HG02623 (cell line): ENCODE measurements around the gene USP37.

Experiments
- ATAC-seq: cut with Tn5 transposase; IDR thresholded peaks from one replicate; pipeline ENCODE4 v1.9.1; 2021; ENCODE audit warnings: moderate library complexity; ENCODE audit not compliant: unreplicated experiment

The USP37 gene

DNA sequence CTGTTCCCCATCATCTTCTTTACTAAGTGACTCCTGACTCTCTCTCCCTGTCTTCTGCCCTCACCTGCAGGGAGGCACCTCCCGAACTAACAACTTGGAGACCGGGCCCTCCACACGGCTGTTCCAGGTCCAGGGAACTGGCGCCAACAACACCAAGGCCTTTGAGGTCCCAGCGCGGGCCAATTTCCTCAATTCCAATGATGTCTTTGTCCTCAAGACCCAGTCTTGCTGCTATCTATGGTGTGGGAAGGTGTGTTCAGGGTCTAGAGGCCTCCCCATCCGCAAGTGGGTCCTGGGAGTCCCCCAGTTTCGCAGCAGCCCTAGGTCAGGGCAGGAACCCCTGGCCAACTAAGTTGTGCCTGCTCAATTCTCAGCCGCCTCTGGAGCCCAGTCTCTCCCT, 133.7 kb downstream of the USP37 start:
- ATAC-seq, result no peak

DNA sequence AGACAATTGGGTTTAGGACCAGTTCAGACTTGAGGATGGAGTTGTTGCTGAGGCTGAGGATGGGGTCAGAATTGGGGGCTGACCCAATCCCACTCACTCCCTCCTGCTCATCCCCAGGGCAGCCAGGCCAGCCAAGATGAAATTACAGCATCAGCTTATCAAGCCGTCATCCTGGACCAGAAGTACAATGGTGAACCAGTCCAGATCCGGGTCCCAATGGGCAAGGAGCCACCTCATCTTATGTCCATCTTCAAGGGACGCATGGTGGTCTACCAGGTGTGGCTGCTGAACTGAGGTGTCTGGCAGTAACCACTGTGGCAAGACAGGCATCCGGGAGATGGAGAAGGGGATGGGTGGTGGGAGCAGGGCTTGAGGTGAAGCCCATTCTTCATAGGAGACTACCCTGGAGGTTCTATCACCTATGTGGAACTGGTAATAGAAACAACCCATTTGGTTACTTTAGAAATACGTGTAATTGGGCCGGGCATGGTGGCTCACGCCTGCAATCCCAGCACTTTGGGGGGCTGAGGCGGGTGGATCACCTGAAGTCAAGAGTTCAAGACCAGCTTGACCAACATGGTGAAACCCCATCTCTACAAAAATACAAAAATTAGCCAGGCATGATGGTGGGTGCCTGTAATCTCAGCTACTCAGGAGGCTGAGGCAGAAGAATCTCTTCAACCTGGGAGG, 135.3 kb downstream of the USP37 start:
- no peak for ATAC-seq

DNA sequence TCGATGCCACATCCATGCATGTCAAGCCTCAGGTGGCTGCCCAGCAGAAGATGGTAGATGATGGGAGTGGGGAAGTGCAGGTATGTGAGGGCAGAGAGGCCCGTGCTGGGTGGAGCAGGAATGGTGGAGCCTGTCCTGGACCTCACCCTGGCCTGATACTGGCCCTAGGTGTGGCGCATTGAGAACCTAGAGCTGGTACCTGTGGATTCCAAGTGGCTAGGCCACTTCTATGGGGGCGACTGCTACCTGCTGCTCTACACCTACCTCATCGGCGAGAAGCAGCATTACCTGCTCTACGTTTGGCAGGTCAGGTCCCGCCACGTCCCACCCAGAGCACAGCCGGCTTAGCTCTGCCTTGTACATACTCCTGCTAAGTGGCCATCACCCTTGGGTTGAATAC, 136.3 kb downstream of the USP37 start:
- ATAC-seq, result no peak

DNA sequence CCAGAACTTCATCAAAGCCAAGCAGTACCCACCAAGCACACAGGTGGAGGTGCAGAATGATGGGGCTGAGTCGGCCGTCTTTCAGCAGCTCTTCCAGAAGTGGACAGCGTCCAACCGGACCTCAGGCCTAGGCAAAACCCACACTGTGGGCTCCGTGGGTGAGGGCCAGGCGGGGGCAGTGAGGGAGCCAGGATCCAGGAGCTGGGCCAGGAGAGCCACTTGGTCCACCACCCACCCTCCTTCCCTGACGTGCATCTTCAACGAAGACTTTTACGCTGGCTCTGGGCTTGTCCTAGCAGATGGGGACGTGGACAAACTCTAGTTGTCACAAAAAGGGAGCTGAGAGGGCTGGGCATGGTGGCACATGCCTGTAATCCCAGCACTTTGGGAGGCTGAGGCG, 137.4 kb downstream of the USP37 start:
- no peak for ATAC-seq

DNA sequence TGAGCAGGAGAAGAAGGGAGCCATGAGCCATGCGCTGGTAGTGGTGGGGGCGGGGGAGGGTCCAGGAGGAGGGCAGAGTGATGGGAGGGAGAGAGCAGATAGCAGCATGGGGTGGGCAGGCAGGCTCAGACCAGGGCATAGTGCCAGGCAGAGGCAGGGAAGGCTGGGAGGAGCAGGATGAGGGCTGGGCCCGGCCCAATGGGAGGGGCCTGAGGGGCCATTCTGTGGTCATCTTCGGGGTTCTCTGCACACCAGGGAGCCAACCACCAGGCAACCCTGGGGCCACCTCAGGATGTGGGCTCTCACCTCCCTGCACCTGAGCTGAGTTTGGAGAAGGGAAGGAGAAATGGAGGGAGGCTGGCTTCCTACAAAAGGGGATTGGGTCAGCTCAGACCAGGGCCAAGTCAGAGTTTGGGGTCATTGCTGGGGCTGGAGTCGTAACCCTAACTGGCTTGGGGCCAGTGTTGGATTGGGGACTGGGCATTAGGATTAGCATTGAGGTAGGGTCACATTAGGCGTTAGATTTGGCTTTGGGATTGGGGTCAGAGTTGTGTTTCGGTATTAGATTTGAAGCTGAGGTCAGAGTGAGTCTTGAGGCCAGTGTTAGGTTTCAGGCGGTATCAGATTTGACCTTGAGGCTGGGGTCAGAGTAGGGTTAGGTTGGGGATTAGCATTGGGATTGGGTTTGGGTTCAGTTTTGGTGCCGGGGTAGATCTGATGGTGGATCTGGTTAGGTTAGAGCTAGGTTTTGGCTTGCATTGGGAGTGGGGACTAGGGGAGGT, 138.0 kb downstream of the USP37 start:
- ATAC-seq, result no peak

GRCh38 chr2:218428846-218429558, 139.1 kb downstream of the USP37 start:
- ATAC-seq, result no peak

GRCh38 chr2:218427741-218428140, 140.4 kb downstream of the USP37 start:
- ATAC-seq, result no peak

- ATAC-seq, result no peak
Observed at GRCh38 chr2:218425531-218425930, 142.6 kb downstream of the USP37 start.

DNA sequence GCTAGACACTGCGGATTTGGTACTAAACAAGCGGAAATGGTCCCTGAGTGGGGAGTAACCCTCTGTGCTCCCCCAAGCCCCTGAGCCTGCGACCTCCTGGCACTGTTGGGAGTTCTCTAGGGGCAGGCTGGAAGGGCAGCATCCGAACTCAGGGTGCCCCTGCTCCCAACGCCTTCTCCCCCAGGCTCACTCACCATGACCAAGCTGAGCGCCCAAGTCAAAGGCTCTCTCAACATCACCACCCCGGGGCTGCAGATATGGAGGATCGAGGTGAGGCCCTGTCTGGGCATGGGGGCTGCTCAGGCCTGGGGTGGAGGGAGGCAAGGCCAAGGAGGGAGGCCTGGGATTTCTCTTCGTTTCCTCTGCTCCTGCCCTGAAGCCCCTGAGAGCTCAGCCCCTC, 144.6 kb downstream of the USP37 start:
- no peak for ATAC-seq

DNA sequence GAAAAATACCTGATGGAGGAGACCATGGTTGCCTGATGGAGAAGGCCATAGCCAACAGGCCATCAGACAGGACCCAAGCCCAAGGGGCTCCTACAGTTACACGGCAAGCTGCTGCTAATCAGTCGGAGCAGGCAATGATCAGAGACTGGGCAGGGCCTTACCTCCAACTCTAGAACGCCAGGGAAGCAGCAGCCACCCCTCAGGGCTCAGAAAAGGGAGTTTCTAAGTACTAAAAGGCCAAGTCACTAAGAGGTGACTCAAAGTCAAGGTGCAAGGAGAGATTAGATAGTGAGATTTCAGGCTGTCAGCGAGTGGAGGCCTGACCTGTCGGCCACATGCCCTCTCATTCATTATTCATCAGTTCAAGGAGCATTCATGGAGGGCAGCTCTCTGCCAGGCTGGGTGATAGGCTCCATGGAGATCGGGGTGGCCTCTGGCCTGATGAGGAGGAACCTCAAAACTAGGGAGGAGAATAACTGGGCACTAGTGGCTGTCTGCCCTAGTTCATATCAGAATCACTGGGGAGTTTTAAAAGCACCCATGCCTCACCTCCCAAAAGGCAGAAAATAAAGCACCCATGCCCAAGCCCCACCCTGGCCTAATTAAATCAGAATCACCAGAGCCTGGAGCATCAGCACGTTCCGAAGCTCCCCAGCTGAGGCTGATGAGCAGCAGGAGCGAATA, 145.6 kb downstream of the USP37 start:
- ATAC-seq, result no peak

DNA sequence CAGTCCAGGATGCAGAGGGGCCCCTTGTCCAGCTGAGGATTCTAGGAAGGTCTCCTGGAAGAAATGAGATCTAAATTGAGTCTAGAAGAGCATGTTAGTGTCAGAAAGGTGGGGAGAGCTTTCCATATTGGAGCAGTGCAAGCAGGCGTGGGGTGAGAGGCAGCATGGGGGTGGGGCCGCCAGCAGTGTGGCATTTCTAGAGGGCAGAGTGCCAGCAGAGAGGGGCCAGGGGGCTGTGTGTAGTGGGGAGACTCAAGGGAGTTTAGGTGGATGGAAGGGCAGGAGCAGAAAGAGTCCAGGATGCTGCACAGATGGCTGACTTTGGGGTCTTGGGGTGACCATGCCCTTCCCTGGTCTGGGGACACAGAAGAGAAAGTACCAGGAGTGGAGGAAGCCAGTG, 147.1 kb downstream of the USP37 start:
- no peak for ATAC-seq

DNA sequence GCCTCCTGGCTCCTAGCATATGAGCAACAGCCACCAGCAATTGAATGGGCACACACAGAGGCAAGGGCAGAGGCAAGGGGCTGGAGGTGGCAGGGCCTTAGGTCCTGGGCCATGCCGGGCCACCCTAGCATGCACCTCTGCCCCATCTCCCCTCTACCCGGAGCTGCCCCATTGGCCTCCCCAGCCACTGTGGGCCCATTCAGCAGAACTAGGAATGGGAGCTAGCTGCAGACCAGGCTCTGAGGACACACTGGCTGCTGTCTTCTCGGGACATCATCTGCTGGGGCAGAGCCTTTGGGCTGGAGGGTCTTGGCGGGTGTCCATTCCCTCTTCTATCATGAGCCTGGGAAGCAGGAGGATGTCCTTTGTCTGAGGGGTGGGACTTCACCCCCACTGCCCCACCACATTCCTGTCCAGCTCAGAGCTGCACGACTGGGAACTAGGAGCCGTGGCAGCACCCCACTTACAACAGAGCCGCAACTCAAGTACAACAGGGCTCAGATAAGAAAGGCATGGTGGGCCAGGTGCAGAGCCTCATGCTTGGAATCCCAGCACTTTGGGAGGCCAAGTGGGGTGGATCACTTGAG, 148.4 kb downstream of the USP37 start:
- no peak for ATAC-seq

DNA sequence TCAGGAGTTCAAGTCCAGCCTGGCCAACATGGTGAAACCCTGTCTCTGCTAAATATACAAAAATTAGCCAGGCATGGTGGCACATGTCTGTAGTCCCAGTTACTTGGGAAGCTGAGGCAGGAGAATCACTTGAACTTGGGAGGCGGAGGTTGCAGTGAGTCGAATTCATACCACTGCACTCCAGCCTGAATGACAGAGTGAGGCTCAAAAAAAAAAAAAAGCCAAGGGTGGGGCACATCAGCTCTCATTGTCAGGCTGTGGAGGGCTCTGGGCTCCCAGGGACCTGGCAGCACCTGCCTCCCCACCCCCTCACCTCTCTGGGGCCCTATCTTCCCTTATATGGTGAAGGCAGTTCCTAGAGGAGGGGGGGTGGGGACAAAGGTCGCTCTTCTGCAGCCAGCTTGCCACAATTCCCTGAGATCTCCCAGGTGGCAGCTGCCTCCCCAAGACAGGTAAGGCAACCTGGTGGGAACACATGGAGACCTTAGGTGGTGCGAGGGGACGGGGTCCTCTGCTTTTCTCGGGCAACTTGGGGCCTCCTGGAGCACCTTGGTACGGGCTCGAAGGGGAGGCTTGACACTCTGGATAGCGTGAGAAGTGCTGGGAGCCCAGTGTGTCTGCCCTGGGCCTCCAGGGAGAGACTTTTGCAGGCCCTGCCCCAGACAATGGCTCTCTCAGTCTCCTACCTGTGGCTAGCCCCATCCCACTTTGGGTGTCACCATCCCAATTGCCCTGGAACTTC, 149.3 kb downstream of the USP37 start, which contains the start of gene VIL1:
VIL1 (plus strand) TSS at position 407 of the 742 bp plus-strand sequence. CDS start 4,656 bp downstream, outside the sequence.
- no peak for ATAC-seq

DNA sequence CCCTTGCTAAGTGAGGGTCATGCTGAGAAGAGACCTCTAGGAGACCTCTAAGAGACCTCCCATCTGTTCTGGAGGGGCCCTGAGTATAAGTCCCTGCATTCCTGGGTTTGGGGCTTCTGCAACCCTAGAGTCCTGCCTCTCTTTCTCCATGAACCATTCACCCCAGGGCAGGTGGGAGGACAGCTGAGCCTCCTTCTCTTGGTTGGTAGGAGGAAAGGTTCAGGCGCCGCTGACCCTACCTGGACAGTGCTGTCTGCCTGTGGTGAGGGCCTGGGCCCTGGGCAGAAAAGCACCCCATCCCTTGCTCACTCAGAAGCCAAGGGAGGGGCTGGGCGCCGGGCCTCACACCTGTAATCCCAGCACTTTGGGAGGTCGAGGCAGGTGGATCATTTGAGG, 149.8 kb downstream of the USP37 start:
- no peak for ATAC-seq

DNA sequence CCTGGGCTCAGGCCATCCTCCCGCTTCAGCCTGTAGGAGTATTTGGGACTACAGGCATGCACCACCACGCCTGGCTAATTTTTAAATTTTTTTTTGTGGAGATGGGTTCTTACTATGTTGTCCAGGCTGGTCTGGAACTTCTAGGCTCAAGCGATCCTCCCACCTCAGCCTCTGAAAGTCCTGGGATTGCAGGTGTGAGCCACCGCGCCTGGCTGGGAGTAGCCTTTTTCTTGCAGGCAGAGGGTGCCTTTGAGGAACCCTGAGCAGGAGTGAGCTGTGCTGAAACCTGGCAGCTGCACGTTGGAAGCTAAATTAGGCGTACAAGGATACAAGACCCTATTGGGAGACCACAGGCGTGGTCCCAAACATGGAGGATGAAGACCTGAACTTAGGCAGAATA, 160.4 kb downstream of the USP37 start:
- ATAC-seq, result no peak

GRCh38 chr2:218406949-218407618, 161.1 kb downstream of the USP37 start:
- no peak for ATAC-seq

DNA sequence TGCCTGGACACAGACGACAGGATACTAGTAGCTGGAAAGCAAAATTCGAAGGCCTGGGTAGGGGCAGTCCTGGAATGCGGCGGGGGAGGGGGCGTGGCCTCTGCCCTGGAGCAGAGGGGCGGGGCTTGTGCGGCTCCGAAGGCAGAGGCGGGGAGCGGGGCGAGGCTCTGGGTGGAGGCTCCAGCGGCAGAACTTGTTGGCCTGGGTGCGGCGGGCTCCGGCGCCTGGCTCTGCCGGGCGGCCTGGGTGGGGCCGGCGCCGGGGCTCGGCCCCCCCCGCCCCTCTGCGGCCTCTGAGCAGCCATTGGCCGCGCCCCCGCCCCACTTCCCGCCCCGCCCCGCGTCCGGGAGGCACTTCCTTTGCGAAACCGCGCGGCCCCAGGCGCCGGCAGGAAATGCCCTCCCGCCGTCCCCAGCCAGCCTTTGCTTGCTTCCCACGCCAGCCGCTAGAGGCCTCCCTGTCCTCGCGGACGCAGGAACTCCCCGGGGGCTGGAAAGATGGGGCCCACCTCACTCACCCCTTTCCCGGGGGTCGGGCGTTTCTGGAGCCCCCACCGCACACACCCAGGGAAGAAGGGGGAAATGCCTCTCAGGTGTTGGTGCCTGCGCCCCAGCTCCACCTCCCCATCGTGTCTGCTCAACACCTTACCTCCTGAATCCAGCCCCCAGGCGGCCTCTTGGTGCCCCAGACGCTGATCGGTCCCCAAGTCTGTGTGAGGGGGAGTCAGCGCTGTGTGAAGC, 161.8 kb downstream of the USP37 start:
- peak; percentile 81 for ATAC-seq

GRCh38 chr2:218405746-218406208, 162.4 kb downstream of the USP37 start:
- ATAC-seq, result no peak
